Posterior vena cava (tissue), 2 donors: ENCODE measurements around the gene CCNY. TPM values are rescaled to one million over a fixed set of nuclear protein-coding genes. Genes with fewer than 3 reads are reported as not detected.
"Not testable (repeated sequence)": the region's sequence is repeated elsewhere in the genome, so short reads cannot be mapped to it uniquely, and the experiment has no call there.

Experiments
- DNase-seq: peaks from one replicate; pipeline ENCODE4 v3.0.0-alpha.2; 2020; ENCODE audit warnings: low spot score
- intact Hi-C, 2 donors: fragments of 100-400 bp; cut with DNase I; formaldehyde crosslinking; loops; one replicate each; pipeline versions ENCODE4 v1.14.1 to v1.14.2; 2022 to 2023
- total RNA-seq, 2 donors: library from RNA; stranded (reverse); fragmentation: NEBNext Ultra II Directional; extraction: Animal tissue kit (Norgen Biotek cat#: 25700); gene quantifications; one replicate each; pipeline ENCODE4 v1.2.1, GENCODE V29; 2021
- donor health status: DM: yes; HTN: yes; CAD: no.
- donor health status: DM: yes; HTN: yes; CAD: no.

CCNY gene
- total RNA-seq, 2 donors from 2014 or later, result 65.8 to 66.4 TPM

DNA sequence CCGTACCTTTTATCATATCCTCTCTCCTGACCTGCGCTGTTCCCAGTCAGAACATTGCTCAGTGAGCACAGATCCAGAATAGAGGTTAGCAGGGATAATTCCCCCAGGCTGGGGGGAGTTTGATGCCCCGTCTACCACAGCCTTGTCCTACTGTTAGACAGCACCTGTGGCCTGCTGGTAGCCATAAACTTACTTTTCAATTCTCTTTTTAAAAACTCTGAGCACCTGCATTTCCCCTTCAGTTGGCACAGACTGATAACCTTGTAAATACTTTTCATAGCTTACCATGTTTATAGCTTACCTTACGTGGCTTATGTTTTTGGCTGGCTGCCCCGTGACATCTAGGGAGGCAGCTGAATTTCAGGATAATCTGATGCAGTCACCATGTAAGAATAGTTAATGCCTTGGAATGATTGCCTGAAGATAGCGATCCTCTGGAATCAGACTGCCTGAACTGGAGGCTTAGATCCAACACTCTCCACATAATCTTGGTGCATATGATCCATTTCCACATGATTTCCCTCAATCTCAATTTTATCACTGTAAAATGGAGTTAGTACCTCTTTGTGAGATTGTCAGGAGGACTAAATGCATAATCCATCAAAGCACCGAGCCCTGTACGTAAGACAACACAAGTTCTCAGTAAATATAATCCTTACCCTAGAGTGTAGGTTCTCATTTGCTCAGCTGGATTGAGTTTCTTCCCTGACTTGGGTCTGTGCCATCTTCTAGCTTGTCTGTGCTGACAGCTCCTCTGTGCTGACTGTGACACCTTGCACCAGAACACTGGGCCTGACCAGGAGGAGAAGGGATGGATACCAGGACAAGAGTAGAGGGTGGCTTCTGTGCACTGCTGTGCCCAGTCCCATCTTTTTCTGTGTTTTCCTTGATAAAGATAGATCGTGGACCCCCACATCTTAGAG, 157.1 kb downstream of the CCNY start:
- DNase-seq, result no peak
- intact Hi-C loops, result no loop called here

DNA sequence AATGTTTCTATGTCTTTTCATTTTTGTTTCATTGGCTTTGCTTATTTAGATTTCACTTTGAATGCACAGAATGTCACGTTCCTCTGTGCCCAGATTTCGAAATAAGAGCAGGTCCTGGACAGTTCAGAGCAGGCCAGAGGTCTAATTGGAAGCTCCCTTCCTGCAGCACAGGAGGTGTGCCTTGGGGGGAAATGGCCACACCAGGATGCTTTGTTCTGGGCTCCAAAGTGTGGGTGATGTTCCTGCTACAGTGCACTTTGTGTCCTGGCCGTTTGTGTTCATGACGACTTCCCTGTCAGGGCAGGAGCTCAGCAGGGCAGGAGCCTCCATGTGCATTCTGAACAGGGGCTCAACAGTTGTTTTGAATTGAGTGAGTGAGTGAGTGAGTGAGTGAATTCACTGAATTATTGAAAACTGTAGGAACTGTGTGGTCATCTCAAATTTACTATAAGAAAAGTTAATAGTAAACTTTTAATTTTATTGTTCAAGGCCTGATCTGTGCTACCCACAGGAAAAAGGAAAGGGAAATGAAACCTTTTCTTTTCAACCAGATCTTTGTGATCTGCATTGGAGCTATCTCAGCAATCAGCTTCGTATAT, 159.3 kb downstream of the CCNY start:
- DNase-seq, result no peak
- intact Hi-C loops, result no loop called here

DNA sequence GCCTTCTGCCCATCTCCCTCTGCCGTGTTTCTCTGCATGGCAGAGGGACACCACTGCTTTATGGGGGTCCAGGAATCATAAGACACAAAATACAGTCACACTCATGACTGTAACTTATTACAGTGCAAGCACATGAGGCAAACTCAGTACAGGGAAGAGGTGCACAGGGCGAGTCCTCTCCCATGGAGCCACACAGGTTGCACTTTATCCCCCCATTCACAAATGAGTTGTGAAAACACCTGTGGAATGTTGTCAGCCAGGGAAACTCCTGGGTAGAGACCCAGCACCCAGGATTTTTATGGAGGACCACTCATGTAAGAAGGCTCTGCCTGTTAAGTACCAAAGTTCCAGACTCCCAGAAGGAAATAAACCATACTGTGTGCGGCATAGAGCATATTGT, 161.6 kb downstream of the CCNY start:
- intact Hi-C loops, result no loop called here
- DNase-seq, result no peak

DNA sequence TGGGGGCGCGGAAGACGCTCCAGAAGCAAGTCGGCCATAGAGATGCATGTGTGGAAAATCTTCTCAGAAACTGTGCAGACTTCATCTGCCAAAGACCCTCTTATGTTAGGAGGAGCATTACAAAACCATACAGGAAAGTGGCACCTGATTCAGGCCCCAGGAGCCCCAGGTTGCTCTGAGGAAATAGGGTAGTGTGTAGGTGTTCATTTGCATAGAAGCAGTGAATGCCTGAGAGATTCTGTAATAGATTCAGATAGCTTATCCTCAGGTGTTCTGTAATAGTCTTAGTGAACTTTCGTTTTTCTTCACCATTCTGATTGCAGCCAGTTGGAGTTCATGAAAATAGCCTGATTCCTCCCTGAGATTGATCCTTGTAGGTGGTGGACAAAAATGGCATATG, 162.4 kb downstream of the CCNY start:
- intact Hi-C loops, result no loop called here
- DNase-seq, result no peak

DNA sequence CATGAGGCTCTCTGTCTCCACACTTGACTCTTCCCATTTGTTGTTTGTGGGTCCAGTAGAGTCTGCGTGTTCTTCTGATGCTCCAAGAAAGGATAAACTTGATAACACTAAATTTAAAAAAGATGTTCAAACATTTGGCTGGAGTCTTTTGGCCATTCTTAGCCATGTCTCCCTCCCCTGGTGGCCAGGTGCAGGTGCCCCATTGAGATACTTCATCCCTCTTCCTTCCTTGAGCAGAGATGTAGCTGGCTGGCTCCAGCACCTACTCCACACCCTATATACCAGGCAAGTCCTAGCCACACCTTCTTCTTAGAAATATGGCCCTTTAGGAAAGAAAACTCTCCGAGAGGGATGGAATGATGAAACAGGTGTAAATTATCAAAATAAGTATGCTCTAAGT, 165.6 kb downstream of the CCNY start:
- DNase-seq, result no peak
- intact Hi-C loops, result no loop called here

DNA sequence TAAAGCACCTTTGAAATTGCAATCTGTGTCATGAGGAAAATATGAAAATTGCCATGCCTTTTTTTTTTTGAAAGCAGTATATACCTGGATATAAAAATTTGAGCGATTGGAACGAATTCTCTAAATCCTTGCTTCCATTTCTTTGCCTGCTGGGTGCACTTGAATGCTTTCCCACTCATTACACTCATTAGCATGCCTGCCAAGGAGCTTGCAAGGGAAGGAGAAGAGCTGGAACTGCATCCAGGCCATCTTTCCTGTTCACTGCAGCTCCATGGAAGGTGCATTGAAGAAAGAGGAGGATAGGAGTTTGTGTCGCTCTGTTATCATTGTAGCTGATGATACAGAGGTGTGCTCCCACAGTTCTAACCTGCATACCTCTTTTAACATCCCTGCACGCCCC, 166.4 kb downstream of the CCNY start:
- intact Hi-C loops, result no loop called here

DNA sequence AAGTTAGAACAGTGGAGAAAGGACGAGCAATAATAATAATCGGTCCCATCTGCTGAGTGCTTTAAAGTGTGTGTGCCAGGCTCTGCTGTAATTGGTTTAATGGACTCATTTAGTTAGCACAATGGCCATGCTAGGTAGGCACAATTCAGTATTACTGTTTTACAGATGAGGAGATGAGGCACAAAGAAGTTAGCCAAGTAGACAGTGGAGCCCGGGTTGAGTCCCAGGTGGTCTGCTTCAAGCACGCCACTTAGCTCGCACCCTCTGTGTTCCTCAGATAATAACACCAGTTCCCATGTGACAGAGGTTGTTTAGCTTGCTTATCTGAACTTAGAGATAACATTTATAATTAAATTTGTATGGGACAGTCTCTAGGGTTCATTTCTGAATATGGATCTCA, 167.3 kb downstream of the CCNY start:
- intact Hi-C loops, result no loop called here
- no peak for DNase-seq

More for the DNA sequence above, 166.4 kb downstream of the CCNY start:
- DNase-seq, result no peak

DNA sequence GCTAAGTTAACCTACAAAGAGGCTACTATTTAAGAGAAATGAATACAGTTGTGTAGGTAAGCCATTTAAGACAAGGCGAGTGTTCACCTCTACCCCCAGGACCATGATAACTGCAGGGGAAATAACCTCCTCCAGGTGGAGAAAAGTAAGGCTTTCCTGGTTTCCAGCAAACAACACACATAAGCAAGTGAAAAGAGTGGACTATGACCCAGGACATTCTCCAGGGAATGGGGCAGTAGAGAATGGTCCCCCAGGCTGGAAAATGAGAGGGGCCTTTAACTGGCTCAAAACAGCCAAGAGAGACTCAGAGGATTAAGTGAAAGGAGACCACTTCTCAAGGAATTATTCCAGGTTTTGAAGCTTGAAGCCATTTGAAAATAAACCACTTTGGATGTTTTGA, 167.8 kb downstream of the CCNY start:
- intact Hi-C loops, result no loop called here

DNA sequence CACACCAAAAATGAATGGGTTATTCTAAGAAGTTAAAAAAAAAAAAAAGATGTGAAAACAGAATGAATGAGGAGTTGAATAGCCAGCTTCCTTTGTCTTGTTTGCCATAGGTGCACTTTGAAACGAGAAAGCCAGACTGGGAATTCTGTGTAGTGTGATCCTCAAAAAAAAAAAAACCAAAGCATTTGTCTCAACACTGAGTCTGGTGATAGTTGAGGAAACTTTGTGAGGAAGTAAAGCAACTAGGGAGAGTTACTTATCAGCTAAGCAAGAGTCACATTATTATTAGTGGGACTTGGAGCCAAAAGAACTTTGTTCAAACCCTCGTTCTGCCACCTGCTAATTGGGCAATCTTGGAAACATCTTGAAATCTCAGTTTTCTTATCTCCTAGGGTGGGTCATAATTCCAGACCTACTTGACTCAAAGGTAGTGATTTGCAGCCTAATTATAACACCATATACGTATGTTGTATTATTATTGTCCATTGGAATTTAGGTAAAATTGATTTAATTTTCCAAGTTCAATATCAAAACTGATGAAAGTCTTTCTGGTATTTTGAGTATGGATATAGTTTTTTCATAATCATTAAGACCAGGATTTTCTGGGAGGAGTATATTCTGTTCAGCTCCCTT, 169.0 kb downstream of the CCNY start:
- DNase-seq, result no peak
- intact Hi-C loops, result no loop called here

More for the DNA sequence above, 167.8 kb downstream of the CCNY start:
- DNase-seq, result no peak

DNA sequence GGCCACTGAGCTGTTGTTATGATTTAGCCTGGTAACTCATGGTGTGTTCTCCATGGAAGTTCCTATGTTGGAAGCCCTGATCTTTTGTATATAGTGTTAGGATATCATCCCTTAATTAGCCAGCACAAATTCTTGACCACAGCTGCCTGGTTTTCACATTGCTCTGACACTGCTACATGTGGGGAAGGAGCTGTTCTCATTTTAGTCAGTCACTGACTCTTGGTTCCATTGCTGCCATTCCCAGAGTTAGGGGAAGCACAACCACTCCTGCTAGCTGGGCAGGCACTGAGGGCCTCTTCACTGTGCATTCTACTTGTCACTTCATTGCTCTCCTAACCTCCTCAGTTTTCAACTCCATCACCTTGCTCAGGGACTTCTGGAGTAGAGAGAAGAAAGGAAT, 170.4 kb downstream of the CCNY start:
- no peak for DNase-seq
- intact Hi-C loops, result no loop called here

DNA sequence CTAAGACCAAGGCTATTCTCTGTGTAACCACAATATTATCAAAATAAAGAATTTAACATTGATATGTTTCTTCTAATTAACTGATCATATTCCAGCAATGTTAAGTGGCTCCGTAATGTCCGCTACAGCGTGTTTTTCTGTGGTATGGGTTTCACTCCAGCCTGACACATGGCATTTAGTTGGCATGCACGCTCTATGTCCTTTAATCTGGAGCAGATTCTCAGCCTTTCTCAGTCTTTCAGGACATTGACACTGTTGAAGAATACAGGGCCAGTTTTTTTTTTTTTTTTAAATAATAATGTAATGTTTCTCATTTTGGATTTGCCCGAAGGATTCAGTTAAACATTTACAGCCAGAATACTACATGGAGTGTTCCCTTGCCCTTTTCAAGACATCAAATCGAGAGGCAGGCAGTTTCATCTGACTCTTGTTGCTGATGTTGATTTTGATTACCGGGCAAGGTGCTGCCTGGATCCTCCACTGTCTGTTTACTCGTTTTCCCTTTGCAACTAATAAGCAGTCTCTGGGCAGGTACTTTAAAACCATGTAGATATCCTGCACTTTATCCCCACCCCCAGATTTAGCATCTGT, 171.3 kb downstream of the CCNY start:
- no peak for DNase-seq
- intact Hi-C loops, result no loop called here

DNA sequence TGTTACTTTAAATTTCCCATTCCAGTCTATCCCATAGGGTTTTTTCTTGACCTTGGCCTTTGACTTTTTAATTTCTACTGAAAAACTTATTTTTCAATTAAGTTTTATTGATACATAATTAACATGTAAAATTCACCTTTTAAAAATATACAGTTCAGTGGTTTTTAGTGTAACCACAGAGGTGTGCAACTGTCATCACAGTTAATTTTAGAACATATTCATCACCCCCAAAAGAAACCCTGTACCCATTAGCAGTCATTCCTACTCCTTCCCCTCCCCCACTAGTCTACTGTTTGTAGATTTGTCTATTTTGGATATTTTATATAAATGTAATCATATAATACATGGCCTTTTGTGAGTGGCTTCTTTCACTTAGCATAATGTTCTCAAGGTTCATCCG, 172.3 kb downstream of the CCNY start:
- intact Hi-C loops, result no loop called here
- DNase-seq, result no peak

DNA sequence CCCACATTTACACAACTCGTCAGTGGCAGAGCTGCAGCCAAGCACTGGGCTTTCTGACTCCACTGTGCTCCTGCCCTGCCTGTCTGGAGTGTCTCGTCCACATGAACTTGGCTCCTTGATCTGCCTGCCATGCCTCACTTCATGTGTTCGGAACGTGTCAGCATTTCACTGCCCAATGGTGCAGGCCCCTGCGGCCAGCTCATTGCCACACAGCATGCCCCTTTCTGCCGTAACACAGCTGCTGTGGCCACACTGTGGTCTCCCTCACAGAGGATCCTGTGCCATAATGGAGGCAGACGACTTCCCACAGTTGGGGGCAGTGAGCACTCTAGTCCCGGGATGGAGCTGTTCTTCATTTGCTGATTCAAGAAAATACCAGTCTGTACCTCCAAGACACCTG, 174.6 kb downstream of the CCNY start:
- no peak for DNase-seq
- intact Hi-C loops, result no loop called here

DNA sequence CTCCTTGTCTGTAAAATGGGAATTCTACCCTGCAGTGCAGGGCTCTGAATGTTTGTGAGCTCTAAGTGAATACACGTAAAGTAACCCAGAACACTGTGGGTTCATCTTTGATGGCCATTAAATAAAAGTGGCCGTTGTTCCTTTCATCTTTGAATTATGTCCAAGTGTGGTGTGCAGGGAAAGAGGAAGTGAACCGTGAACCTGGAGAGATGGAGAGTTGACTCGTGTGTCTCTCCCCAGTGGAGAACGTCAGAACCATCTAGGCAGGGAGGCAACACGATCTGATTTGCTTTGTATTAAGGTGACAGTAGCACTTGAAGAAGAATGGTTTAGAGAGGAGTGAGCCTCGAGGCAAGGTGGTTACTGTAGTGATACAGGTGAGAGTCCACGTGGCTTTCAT, 175.3 kb downstream of the CCNY start:
- intact Hi-C loops, result no loop called here
- DNase-seq, result no peak

DNA sequence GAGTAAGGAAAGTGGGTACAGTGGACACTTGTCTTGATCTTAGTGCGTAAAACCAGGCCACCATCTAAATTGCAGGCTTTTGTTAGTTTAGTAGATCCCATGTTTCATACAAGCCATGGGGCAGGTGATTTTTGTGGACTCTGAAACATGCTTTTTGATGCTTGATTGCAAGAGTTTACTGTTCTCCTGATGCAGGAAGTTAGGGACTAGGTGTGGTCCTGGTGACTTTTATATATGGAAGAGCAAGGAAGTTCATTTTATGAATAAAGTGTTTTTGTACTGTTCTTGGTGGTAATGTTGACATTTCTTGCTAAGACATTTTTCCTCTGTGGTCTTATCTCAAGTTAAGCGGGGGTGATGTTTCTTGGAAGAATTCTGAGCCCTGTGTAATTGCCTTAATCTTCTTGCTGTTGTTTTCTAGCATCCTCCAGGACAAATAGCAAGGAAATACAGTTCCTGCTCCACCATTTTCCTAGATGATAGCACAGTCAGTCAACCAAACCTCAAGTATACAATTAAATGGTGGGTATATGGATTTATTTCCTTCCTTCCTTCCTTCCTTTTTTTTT, 179.9 kb downstream of the CCNY start:
- no peak for DNase-seq
- intact Hi-C loops, result no loop called here

DNA sequence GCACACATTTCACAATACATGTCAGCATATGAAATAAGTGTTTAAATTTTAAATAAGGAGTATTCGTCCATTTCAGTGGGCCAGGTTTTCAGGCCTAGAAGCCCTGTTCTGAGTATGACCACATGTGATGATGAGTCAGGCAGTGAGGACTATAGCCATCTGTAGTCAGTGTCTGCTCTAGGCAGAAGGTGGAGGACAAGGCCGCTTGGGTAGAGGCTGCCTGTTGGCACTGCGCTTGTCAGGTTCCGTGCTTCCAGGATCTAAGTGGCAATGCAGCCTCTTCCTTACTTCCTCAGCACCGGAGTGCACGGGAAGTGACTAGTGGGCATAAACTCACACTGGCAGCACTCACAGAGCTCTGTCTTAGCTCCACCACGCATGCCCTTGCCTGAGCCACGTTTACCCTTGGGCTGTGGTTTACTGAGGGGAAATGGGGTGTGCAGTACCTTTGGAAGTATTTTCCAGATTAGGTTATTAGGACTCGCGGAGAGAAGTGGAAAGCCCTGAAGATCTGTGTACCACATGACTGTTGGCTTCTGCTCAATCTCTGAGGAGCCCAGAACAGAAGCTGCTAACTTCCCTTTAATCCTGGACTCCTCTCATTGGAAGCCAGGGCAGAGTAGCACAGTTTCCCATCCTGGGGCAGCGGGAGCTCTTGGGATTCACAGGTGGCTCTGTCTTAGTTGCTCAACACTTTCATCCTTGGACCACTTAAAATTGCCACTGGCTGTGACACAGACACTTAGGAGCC, 181.3 kb downstream of the CCNY start:
- no peak for DNase-seq
- intact Hi-C loops, result no loop called here

DNA sequence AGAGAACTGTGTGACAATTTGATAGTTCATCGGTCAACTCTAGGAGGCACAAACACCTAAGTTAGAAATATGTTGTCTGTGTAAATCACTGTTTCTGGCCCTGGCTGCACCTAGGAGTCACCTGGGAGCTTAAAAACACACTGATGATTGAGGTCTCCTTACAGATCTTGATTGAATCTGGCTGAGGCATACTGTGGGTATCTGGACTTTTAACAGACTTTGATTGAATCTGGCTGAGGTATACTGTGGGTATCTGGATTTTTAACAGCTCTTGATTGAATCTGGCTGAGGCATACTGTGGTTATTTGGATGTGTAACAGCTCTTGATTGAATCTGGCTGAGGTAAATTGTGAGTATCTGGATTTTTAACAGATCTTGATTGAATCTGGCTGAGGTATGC, 181.9 kb downstream of the CCNY start:
- intact Hi-C loops, DNase-seq: not testable (repeated sequence)

DNA sequence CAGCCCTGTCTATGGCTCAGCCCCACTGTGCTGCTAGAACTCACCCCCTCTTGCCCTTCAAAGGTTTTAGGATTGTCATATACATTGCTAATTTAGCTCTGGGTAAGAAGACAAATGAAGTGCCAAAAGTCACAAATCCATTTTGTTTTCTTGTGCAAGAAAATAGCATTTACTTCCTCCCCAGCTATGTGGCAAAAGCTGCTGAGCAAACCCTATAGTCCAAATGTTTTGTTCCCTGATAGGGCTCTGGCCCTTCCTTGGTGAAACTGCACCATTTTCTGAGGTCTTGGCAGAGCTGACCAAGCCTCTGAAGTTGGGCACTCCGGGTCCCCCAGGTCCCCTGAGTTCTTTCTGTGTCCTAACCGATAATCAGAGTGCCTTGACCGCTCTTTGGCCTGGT, 184.7 kb downstream of the CCNY start:
- no peak for DNase-seq
- intact Hi-C loops, result no loop called here

DNA sequence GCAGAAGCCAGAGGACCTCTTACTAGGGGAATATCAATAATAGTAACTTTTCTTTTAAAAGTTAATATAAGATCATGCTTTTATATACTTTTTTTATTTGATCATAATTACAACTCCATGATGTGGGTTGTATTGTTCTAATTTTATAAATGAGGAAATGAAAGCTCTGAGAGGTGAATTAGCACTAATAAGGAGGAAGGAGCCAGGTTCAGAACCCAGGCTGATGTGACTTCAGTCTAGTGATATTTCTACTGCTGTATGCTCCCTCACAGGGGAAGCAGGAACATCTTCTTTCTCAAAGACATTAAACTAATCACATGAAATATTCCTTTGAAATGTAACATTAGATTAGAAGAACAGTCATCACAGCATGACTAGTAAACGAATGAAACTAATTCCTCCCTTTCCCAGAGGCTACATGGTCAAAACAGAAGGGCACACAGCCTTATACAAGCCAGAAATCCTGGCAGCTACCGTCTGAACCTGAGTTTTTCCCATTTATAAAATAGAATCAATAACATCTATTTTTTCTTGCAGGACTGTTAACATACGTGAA, 187.4 kb downstream of the CCNY start:
- DNase-seq, result no peak
- intact Hi-C loops, result no loop called here
